Fibroblast of the aortic adventitia (primary cell): ENCODE results near the gene THAP3. TPM values are rescaled to one million over a fixed set of nuclear protein-coding genes. Genes with fewer than 3 reads are reported as not detected.
"Not testable (repeated sequence)": the region's sequence is repeated elsewhere in the genome, so short reads cannot be mapped to it uniquely, and the experiment has no call there.

ENCODE experiments used
- DNase-seq: peaks from one replicate; pipeline ENCODE4 v3.0.0-alpha.2; 2010; ENCODE audit warnings: low read depth
- H3K4me3 ChIP-seq: 2 replicates; pipeline ENCODE4 v1.5.1; 2011; ENCODE audit warnings: low read depth, mild to moderate bottlenecking, control low read depth, low read length, moderate library complexity
- total RNA-seq: library from RNA; depleted of rRNA; stranded (reverse); fragments of >200 nt; gene quantifications from 2 replicates; pipeline ENCODE4 v1.2.3, GENCODE V29; 2012; ENCODE audit warnings: low replicate concordance
- TF ChIP-seq, protein P1 (sequence below): IDR thresholded peaks from 2 replicates; pipeline ENCODE4 v1.5.1; 2011; ENCODE audit warnings: mild to moderate bottlenecking, low read length, control low read depth, inconsistent platforms; ENCODE audit not compliant: insufficient read depth

Gene THAP3
- total RNA-seq, 1 donor, result 9.2 TPM

DNA sequence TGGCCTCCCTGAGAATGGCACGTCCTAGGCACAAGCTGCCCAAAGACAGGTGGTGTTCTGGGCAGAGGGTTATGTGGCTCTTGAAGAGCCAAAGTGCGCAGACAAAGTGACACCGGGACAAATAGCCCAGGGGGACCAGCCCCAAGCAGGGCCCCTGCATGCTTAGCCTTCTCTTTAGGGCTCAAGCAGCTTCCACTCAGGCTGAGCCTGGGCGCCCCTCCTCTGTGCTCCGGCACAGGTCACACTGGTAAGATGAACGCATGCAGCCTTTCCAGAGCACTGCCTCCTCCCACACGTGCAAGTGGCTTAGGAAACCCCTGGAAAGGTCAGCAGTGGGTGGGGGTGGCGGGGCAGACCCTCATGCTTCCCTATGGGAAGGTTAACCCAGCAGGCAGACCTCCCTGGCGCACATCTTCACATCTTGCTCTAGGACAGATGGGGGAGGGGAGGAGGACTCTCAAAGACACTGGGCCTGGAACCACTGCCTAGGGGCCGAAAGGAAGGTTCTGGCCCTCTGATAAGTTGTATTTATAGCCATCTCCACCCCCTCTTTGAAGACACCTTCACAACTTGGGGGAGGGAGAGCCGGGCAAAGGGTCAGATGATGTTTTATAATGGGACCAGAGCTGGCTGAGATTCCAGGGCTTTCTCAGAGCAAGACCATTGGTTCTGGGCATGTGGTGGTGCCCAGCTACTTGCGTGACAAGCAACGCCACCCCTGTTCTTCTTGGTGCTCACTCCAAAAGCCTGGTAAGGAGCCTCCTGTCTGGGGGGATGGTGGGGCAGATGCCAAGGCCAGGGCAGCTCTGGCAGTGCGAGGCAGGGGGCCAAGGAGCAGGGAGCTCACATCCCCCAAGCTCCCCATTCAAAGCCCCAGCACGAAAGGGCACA is 27.5 kb upstream of the THAP3 start:
- peak overlapping the region; percentile 22 for H3K4me3 ChIP-seq
- DNase-seq, result no peak
- TF ChIP-seq, protein P1, sequence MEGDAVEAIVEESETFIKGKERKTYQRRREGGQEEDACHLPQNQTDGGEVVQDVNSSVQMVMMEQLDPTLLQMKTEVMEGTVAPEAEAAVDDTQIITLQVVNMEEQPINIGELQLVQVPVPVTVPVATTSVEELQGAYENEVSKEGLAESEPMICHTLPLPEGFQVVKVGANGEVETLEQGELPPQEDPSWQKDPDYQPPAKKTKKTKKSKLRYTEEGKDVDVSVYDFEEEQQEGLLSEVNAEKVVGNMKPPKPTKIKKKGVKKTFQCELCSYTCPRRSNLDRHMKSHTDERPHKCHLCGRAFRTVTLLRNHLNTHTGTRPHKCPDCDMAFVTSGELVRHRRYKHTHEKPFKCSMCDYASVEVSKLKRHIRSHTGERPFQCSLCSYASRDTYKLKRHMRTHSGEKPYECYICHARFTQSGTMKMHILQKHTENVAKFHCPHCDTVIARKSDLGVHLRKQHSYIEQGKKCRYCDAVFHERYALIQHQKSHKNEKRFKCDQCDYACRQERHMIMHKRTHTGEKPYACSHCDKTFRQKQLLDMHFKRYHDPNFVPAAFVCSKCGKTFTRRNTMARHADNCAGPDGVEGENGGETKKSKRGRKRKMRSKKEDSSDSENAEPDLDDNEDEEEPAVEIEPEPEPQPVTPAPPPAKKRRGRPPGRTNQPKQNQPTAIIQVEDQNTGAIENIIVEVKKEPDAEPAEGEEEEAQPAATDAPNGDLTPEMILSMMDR, result no peak

DNA sequence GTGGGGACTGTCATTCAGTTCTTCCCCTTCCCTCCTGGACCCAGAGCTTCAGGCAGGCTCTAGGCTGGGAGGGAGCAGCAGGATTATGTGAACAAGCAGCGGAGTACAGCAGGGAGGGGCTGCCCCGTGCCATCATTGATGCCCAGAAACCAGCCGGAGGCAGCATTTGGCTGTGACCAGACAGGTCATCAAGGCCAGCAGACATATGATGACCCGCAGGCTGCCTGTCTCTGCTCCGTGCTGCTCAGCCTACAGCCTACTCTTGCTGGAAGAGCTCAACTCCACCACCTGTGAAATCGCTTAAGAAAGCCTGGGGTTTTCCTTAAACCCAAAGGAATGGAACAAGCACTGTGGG is 26.9 kb upstream of the THAP3 start:
- DNase-seq, result no peak
- TF ChIP-seq, protein P1, result no peak
- H3K4me3 ChIP-seq, result no peak overlapping the region

DNA sequence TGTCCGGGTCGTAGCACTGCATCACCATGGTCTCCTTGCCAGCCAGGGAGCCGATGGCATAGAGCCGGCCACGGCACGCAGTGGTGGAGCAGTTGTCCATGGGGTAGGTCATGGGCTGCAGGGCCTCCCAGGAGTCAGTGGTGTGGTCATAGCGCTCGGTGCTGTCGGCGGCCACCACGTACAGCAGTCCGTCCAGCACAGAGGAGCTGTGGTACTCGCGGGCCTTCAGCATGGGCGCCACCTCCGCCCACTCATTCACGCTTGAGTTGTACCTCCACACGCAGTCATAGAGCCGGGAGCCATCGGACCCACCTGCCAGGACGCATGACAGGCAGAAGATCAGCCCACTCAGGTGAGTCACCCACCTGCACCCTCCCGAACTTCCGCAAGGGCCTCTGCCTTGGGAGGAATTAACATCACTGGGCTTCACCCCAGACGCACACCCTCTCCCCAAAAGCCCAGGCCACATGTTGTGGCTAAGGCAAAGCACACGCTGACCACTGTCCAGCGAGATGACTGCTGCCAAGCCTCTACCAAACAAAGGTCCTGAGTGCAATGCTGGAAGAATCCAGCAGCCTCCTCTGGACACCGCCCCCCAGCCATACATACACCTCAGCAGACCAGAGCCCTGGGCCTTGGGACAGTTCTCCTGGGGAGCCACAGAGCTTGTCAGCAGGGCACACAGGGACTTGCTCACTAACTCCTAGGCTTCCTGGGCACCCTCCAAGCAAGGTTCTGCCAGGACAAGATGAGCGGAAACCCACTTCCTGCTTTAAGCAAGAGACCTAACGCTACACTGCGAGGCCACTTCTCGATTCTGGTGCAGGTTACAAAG is 25.3 kb upstream of the THAP3 start:
- TF ChIP-seq, protein P1, result no peak
- H3K4me3 ChIP-seq, result peak overlapping the region; percentile 99
- no peak for DNase-seq

DNA sequence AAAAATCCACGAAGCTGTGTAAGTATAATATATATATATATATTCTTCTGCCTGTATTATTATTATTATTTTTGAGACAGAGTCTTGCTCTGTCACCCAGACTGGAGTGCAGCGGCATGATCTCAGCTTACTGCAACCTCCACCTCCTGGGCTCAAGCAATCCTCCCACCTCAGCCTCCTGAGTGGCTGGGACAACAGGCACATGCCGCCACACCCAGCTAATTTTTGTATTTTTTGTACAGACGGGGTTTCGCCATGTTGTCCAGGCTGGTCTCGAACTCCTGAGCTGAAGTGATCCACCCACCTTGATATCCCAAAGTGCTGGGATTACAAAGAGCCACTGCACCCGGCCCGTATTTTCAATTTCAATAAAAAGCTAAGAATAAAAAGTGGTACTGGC is 24.7 kb upstream of the THAP3 start:
- peak overlapping the region; percentile 99 for H3K4me3 ChIP-seq
- not testable (repeated sequence) for DNase-seq

DNA sequence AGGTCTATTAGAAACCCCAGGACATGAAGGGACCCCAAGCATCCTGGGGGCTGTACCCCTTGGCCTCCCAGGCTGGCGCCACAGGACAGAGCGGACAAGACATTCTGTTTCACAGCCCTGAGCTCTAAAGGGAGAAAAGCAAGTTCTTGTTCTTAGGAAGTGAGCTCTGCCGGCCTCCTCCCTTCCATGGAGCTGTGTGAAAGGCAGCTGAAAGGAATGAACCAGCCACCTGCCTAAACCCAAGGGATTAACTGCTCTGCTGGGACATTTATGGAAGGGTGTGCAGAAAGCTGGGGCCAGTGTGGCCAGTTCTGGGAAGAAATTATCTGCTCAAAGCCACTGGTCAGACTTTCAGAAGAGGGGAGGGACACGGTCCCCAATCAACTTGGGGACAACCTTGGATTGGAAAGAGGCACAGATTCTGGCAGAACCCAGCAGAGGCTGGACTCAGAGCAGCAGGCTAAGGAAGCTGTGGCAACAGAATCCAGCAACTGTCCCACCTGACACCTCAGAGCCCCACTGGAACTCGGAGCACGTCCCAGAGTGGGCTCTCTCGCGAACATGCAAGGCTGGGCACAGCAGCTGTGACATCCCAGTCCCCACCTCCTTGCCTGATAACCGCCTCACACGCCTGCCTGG is 24.1 kb upstream of the THAP3 start:
- peak; percentile 34 for DNase-seq
- TF ChIP-seq, protein P1, result no peak
- peak overlapping the region; percentile 99 for H3K4me3 ChIP-seq

DNA sequence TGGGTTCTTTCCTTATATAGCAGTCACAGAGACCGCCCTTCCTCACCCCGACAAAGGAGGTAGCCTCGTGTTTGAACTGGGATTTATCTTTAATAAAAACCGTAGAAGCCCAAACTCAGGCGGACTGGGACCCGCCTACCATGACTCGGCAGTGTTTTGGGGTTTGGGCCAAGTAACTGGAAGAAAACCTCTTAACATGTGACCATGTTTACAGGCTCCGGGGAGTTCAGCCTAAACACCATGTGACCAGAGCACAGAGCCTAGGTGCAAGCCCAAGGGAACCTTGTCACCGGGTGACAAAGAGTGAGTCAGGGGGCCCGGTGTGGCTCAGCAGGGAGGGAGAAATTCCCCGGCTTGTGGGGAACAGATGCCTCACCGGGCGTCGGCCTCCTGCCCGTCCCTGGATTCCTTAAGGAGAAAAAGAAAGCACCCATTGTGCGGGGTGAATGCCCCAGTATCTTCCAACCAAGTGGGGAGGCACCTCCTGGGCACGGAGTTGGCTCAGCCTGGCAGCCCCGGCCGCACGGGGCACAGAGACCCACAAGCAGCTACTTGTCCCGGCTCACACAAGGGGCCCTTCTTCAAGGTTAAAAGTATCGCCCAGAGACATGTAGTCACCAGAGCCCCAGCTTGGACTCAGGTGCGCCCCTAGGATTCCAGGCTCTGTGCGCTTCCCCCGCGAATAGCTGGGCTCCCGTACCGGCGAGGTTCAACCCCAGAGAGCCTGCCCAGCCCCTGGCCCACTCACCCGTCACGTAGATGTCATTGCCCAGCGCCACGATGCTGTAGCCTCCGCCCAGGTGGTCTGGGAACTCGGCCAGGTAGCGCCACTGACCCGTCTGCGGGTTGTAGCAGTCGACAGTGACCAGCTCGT is 23.4 kb upstream of the THAP3 start:
- peak; percentile 96 for DNase-seq
- TF ChIP-seq, protein P1, result no peak
- peak overlapping the region; percentile 99 for H3K4me3 ChIP-seq
